Endodermal cell (in vitro differentiated cells): ENCODE data around the gene C2CD3. TPM values are rescaled to one million over a fixed set of nuclear protein-coding genes. Genes with fewer than 3 reads are reported as not detected.

Experiments
- DNase-seq: peaks from one replicate; pipeline ENCODE4 v3.0.0-alpha.2; 2017
- H3K27ac ChIP-seq: 2 replicates; pipeline ENCODE4 v1.5.1; 2013; ENCODE audit warnings: mild to moderate bottlenecking, low read depth, low read length, moderate library complexity
- H3K27me3 ChIP-seq: 2 replicates; pipeline ENCODE4 v1.6.1; 2013; ENCODE audit warnings: mild to moderate bottlenecking, low read length, moderate library complexity; ENCODE audit not compliant: insufficient read depth, control insufficient read depth, poor library complexity, severe bottlenecking
- H3K36me3 ChIP-seq: 2 replicates; pipeline ENCODE4 v1.7.0; 2013; ENCODE audit warnings: mild to moderate bottlenecking, low read length, moderate library complexity; ENCODE audit not compliant: control insufficient read depth, insufficient read depth
- H3K4me1 ChIP-seq: one replicate; pipeline ENCODE4 v1.7.0; 2013; ENCODE audit warnings: low read length; ENCODE audit not compliant: control insufficient read depth, insufficient read depth
- H3K4me3 ChIP-seq: 2 replicates; pipeline ENCODE4 v1.5.1; 2013; ENCODE audit warnings: mild to moderate bottlenecking, low read length, moderate library complexity
- H3K9ac ChIP-seq: 2 replicates; pipeline ENCODE4 v1.6.1; 2013; ENCODE audit warnings: mild to moderate bottlenecking, low read length, moderate library complexity; ENCODE audit not compliant: poor library complexity, severe bottlenecking; ENCODE audit errors: extremely low read depth
- H3K9me3 ChIP-seq: 2 replicates; pipeline ENCODE4 v1.6.1; 2013; ENCODE audit warnings: mild to moderate bottlenecking, low read length, moderate library complexity; ENCODE audit not compliant: control insufficient read depth
- H3K27ac Mint-ChIP-seq: 2 replicates; pipeline ENCODE4 v1.8.0; 2020; ENCODE audit warnings: mixed read lengths
- H3K27me3 Mint-ChIP-seq: 2 replicates; pipeline ENCODE4 v1.8.0; 2021; ENCODE audit warnings: mild to moderate bottlenecking, mixed read lengths; ENCODE audit not compliant: insufficient read depth
- H3K36me3 Mint-ChIP-seq: 2 replicates; pipeline ENCODE4 v1.8.0; 2020; ENCODE audit warnings: low read depth, mixed read lengths
- H3K4me1 Mint-ChIP-seq: 2 replicates; pipeline ENCODE4 v1.8.0; 2020; ENCODE audit warnings: mixed read lengths
- H3K4me3 Mint-ChIP-seq: 2 replicates; pipeline ENCODE4 v1.8.0; 2020; ENCODE audit warnings: mild to moderate bottlenecking, moderate library complexity, mixed read lengths
- H3K9me3 Mint-ChIP-seq: 2 replicates; pipeline ENCODE4 v1.8.0; 2020; ENCODE audit warnings: mild to moderate bottlenecking, mixed read lengths
- WGBS, 2 experiments: methylation state at CpG; one replicate each; pipeline versions ENCODE4 v1.1.5 to v1.1.7; 2013; ENCODE audit warnings: missing lambda C conversion rate in 2 of 2, mixed read lengths in 1 of 2; ENCODE audit not compliant: insufficient coverage in 1 of 2, insufficient read length in 1 of 2; 5-methylcytosine and 5-hydroxymethylcytosine counted together
- total RNA-seq, 2 donors: library from RNA; stranded (reverse); fragmentation: NEBNext Ultra II Directional in 1 of 2; extraction: Animal tissue kit (Norgen Biotek cat#: 25700) in 1 of 2; gene quantifications; 2 replicates in 1 of 2; 3 replicates in 1 of 2; pipeline ENCODE4 v1.2.1, GENCODE V29; 2021
- TF ChIP-seq, protein P1 (sequence below): fragments of 200-600 bp; sonication (generic); conservative IDR thresholded peaks from 2 replicates; pipeline ENCODE4 v1.5.0; 2021; ENCODE audit warnings: antibody characterized with exemption, mild to moderate bottlenecking

Gene C2CD3
- total RNA-seq, 2 donors from 2014 or later: 31.0 to 34.2 TPM

DNA sequence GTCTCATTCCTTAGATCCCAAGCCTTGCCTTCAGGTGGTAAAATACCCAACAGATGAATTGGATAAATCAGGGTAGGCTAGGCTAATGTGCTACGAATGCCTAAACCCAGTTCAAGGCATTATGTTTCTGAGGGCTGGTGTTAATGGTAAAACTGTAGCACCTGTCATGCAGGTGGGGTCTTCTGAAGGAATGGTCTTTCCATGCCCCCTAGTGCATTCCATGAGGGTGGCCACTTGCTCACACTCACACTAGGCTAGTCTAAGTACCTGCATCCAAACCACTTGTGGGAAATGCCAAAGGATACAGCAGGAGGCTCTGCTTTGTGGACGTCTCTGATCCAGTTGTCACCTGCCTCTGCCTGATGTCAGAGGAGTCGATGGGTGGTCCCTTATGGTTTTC, 137.8 kb downstream of the C2CD3 start:
- no peaks in the 10 kb centered on the region for H3K9me3 Mint-ChIP-seq
- TF ChIP-seq, protein P1, sequence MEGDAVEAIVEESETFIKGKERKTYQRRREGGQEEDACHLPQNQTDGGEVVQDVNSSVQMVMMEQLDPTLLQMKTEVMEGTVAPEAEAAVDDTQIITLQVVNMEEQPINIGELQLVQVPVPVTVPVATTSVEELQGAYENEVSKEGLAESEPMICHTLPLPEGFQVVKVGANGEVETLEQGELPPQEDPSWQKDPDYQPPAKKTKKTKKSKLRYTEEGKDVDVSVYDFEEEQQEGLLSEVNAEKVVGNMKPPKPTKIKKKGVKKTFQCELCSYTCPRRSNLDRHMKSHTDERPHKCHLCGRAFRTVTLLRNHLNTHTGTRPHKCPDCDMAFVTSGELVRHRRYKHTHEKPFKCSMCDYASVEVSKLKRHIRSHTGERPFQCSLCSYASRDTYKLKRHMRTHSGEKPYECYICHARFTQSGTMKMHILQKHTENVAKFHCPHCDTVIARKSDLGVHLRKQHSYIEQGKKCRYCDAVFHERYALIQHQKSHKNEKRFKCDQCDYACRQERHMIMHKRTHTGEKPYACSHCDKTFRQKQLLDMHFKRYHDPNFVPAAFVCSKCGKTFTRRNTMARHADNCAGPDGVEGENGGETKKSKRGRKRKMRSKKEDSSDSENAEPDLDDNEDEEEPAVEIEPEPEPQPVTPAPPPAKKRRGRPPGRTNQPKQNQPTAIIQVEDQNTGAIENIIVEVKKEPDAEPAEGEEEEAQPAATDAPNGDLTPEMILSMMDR: peak; percentile 41
- Histone ChIP-seq H3K36me3 (peaks cover 37% of the 10 kb centered on the region), H3K4me1 (no peaks in the 10 kb centered on the region), H3K27me3 (no peaks in the 10 kb centered on the region), H3K27ac (no peak overlapping the region), H3K9me3 (no peaks in the 10 kb centered on the region), H3K4me3 (no peak overlapping the region), H3K9ac (no peak overlapping the region)
- no peaks in the 10 kb centered on the region for H3K27me3 Mint-ChIP-seq
- H3K36me3 Mint-ChIP-seq: peaks cover 13% of the 10 kb centered on the region
- H3K27ac Mint-ChIP-seq: no peak overlapping the region
- no peaks in the 10 kb centered on the region for H3K4me1 Mint-ChIP-seq
- H3K4me3 Mint-ChIP-seq: no peak overlapping the region
- WGBS, 2 experiments: 90 to 92% methylated on average over 3 of the region's 3 CpGs
- no peak for DNase-seq

DNA sequence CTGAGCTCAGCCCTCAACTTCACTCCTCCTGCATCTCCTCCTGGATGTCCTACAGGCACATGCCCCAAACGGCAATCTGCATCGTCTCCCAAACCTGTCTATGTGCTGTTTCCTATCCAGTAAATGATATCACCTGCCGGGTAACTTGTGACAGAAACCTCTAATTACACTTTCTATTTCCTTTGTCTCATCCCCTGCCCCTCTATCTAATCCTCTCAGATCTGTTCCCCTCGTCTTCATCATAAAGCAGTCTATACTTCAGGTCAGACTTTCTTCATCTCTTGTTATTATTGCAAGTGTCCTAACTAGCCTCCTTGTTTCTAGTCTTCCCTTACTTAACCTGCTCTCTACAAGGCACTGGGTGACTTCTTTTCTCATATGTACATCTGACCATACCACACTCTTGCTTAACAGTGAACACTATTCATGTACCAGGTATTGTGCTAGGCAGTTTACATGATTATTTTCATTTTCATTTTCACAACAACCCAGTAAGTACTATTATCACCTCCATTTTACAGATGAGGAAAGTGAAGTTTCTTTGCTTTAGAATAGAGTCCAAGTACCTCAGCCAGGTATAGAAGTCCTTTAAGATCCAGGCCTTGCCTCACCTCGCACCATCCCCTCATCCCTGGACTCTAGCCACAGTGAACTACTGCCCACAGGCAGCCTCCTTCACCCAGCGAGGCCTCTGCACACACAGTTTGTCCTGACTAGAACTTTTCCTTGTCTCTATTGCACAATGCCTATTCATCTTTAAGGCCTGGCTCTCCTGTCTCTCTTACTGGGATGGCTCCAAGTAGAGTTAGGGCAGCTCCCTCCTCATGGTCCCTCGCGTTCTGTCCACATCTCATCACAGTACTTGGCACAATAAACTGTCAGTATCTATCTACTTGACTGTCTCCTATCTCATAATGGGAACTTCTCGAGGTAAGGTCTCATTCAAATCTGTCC, 139.8 kb downstream of the C2CD3 start:
- Histone ChIP-seq H3K9me3 (no peaks in the 10 kb centered on the region), H3K9ac (no peak overlapping the region), H3K27me3 (no peaks in the 10 kb centered on the region), H3K4me3 (no peak overlapping the region), H3K36me3 (peaks cover 22% of the 10 kb centered on the region), H3K27ac (no peak overlapping the region), H3K4me1 (no peaks in the 10 kb centered on the region)
- Mint-ChIP-seq H3K27ac (no peak overlapping the region), H3K9me3 (no peaks in the 10 kb centered on the region), H3K27me3 (no peaks in the 10 kb centered on the region), H3K36me3 (peaks cover 12% of the 10 kb centered on the region), H3K4me1 (no peaks in the 10 kb centered on the region), H3K4me3 (no peak overlapping the region)
- TF ChIP-seq, protein P1: no peak
- no peak for DNase-seq
- 89 to 97% methylated on average over 6 to 9 of the region's 9 CpGs for WGBS, 2 experiments

DNA sequence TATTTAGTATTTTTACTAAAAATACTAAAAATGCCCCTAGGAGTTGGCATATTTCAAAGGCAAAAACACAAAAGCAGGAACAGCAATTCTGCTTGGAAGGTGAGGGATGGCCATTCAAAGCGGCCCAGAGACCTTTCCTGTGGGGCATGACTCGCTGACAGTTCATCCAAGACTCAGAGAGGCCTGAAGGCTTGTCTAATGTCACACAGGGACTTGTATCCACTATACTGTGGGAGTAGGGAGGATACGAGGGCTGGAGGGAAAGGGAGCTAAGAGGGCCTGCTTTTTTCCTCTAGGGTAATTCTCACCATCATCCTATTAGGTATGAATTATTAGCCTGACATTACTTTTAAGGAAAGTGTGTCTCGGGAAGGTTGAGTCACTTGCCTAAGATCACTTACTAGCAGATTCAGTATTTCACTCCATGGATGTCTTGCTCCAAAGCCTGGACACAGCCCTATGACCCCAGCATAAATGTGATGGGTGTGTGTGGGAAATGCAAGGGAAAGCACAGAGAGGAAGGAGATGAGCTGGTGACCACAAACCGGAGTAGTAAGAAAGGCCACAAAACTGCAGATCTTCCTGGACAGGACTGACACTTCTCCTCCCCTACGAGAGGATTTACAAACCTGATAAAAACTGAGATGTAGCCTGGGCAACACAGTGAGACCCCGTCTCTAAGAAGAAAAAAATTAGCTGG, 145.2 kb downstream of the C2CD3 start:
- no peaks in the 10 kb centered on the region for H3K36me3 ChIP-seq
- no peak overlapping the region for H3K4me3 ChIP-seq
- H3K27ac Mint-ChIP-seq: no peak overlapping the region
- no peaks in the 10 kb centered on the region for H3K27me3 Mint-ChIP-seq
- peaks cover 5% of the 10 kb centered on the region for H3K4me1 Mint-ChIP-seq
- no peaks in the 10 kb centered on the region for H3K9me3 ChIP-seq
- H3K9me3 Mint-ChIP-seq: no peaks in the 10 kb centered on the region
- no peaks in the 10 kb centered on the region for H3K27me3 ChIP-seq
- peaks cover 11% of the 10 kb centered on the region for H3K36me3 Mint-ChIP-seq
- H3K27ac ChIP-seq: no peak overlapping the region
- TF ChIP-seq, protein P1: no peak
- no peak overlapping the region for H3K9ac ChIP-seq
- H3K4me1 ChIP-seq: no peaks in the 10 kb centered on the region
- no peak overlapping the region for H3K4me3 Mint-ChIP-seq
- no peak for DNase-seq
- WGBS, 2 experiments: 94 to 100% methylated on average over 4 to 7 of the region's 7 CpGs
